C4-2B (cell line): ENCODE results near the gene PTK6.

Source experiments
- CTCF ChIP-seq: fragments of 450-650 bp; conservative IDR thresholded peaks from 2 replicates; pipeline ENCODE4 v1.5.1; 2017; ENCODE audit warnings: mild to moderate bottlenecking
- ZFX ChIP-seq: fragments of 450-650 bp; IDR thresholded peaks from 2 replicates; pipeline ENCODE4 v1.6.1; 2017

- TF ChIP-seq CTCF = no peak
- TF ChIP-seq ZFX = no peak
Measured at GRCh38 chr20:63556873-63557478, 19.8 kb upstream of the PTK6 start.
